ENCODE results near the gene OBP2A. TPM values are rescaled to one million over a fixed set of nuclear protein-coding genes. Genes with fewer than 3 reads are reported as not detected.

OBP2A gene
- total RNA-seq, 1 donor from 2014 or later, result not detected

DNA sequence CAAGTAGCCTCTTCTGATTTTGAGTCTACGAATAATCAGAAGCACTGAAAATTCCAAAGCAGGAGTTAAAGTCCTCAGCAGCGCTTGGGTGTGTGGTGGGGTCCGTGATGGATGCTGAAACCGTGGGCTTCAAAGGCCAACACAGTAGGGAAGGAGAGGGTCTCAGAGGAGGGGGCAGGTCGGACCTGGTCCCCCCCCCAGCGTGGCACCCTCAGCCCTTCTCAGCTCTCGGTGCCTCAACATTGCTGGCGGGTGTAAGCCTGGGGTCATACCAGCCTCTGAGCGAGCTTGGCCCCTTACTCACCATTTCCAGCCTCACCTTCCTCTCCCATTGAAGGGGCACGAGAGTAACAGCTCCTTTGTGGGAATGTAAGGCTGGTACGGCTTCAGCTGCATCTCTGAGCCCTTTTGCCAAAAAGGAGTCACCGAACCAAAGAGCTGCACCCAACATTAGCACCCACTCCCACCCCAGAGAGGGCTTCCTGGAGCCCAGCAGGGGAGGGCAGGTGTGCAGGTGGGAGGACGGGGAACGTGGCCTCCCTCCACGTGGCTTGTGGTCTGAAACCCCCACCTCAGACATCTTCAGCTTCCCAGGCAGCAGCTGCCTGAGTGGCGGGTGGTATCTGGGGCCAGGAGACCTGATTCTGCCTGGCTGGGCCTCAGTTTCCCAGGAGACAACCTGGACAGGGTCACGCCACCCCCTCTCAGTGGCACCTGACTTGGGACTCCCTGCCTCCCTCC lies 31.4 kb upstream of the OBP2A start:
- TF ChIP-seq, protein P1, sequence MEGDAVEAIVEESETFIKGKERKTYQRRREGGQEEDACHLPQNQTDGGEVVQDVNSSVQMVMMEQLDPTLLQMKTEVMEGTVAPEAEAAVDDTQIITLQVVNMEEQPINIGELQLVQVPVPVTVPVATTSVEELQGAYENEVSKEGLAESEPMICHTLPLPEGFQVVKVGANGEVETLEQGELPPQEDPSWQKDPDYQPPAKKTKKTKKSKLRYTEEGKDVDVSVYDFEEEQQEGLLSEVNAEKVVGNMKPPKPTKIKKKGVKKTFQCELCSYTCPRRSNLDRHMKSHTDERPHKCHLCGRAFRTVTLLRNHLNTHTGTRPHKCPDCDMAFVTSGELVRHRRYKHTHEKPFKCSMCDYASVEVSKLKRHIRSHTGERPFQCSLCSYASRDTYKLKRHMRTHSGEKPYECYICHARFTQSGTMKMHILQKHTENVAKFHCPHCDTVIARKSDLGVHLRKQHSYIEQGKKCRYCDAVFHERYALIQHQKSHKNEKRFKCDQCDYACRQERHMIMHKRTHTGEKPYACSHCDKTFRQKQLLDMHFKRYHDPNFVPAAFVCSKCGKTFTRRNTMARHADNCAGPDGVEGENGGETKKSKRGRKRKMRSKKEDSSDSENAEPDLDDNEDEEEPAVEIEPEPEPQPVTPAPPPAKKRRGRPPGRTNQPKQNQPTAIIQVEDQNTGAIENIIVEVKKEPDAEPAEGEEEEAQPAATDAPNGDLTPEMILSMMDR (IDR thresholded peaks at IDR 0.05; ENCODE audit: unreplicated experiment), result no peak
- no peak overlapping the region for H3K4me3 Mint-ChIP-seq (ENCODE audit: low read depth)
- DNase-seq (ENCODE audit: low spot score, unreplicated experiment), result no peak

DNA sequence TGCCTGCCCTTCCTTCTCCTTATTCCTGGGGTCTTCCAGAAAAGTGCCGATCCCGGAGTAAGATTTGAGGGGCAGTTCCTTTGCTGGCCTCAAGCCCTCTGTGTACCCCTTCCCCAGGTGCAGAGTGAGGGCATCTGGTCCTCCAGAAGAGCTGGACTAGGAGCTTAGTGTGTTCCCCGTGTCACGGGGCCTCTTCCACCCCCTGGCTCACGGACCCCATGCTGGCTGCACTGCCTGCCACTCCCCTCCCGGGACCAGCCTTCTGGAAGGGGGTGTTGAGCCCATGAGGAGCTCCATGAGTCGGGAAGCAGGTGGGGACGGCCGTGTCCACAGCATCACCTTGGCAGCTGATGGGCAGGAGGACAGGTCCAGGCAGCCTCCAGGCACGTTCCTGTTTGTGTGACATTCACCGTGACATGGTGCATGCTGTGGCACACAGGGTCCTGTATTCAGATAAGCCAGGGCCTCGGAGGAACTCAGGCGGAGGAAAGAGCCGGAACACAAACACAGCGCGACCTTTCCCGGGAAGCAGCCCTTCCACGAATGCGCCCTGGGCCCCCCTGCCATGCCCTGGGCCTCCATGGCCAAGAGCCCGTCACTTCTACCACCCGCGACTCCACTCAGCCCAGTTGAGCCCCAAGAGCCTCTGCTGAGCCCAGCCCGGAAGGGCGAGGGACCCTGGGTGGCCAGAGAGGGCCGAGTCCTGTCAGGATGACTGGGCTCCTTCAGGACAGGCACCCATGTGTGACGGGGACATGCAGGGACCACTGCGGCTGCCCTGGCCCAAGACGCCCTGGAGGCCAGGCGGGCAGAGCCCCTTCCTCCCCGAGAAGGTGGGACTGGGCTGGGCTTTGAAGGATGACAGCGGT lies 30.6 kb upstream of the OBP2A start:
- Mint-ChIP-seq H3K9me3 (ENCODE audit: low read depth) (peaks cover 5% of the 10 kb centered on the region), H3K4me3 (ENCODE audit: low read depth) (no peak overlapping the region), H3K36me3 (ENCODE audit: insufficient read depth) (no peaks in the 10 kb centered on the region), H3K27ac (no peak overlapping the region), H3K4me1 (ENCODE audit: low read depth) (no peaks in the 10 kb centered on the region), H3K27me3 (peaks cover 12% of the 10 kb centered on the region)
- TF ChIP-seq, protein P1 (IDR thresholded peaks at IDR 0.05; ENCODE audit: unreplicated experiment), result no peak
- DNase-seq (ENCODE audit: low spot score, unreplicated experiment), result no peak

More for the DNA sequence above, 31.4 kb upstream of the OBP2A start:
- peaks cover 12% of the 10 kb centered on the region for H3K27me3 Mint-ChIP-seq
- no peak overlapping the region for H3K27ac Mint-ChIP-seq
- H3K36me3 Mint-ChIP-seq (ENCODE audit: insufficient read depth), result no peaks in the 10 kb centered on the region
- no peaks in the 10 kb centered on the region for H3K4me1 Mint-ChIP-seq (ENCODE audit: low read depth)
- peaks cover 3% of the 10 kb centered on the region for H3K9me3 Mint-ChIP-seq (ENCODE audit: low read depth)

DNA sequence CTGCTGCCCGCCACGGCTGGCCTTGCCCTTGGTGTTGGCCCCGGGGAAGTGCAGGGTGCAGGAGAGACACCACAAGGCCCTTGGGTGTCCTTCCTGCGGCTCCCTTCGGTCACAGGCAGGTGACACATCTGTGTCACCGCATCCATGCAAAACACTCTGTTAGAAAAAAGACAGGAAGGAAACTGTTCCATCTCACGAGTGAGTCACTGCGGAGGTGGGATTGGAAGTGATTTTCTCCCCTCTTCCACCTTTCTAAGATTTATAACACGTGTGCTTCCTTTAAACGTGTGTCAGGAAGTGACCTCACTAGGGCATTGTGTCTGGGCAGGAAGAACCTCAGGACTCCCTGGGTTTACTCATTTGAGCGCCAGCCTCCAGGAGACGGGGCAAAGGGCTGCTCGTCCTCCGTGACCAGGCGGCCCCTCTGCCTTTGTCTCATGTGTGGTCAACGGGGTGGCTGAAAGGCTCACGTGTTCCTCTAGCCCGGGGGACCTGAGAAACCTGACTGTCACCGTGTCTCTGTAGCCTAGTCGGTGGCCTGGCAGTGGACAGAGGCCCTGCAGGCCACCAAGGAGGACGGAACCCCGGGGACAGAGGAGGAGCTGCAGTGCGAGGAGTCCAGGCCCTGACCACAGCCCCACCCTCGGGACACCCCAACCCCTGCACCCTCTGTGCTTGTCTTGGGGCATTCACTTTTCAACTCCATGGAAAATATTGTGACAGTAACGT lies 29.6 kb upstream of the OBP2A start:
- no peak for DNase-seq (ENCODE audit: low spot score, unreplicated experiment)
- TF ChIP-seq, protein P1 (IDR thresholded peaks at IDR 0.05; ENCODE audit: unreplicated experiment), result no peak
- Mint-ChIP-seq H3K27ac (no peak overlapping the region), H3K9me3 (ENCODE audit: low read depth) (peaks cover 5% of the 10 kb centered on the region), H3K4me1 (ENCODE audit: low read depth) (no peaks in the 10 kb centered on the region), H3K4me3 (ENCODE audit: low read depth) (no peak overlapping the region), H3K27me3 (peaks cover 15% of the 10 kb centered on the region), H3K36me3 (ENCODE audit: insufficient read depth) (no peaks in the 10 kb centered on the region)

DNA sequence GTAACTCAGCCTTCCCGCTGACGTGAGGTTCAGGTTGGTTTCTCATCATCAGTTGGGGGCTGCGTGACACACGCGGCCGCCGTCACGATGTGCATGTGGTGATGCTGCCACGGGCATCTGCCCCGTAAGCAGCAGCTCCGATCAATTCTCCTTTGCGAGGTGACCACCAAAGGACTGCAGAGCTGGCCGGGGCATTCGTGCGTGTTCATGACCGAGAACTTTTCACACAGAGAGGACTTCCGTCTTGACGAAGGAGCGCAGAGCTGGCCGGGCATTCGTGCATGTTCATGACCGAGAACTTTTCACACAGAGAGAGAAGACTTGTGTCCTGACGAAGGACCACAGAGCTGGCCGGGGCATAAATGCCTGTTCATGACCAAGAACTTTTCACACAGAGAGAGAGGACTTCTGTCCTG lies 28.5 kb upstream of the OBP2A start:
- Mint-ChIP-seq H3K27ac (no peak overlapping the region), H3K27me3 (peaks cover 14% of the 10 kb centered on the region), H3K4me1 (ENCODE audit: low read depth) (no peaks in the 10 kb centered on the region), H3K4me3 (ENCODE audit: low read depth) (no peak overlapping the region), H3K9me3 (ENCODE audit: low read depth) (peaks cover 5% of the 10 kb centered on the region), H3K36me3 (ENCODE audit: insufficient read depth) (no peaks in the 10 kb centered on the region)
- TF ChIP-seq, protein P1 (IDR thresholded peaks at IDR 0.05; ENCODE audit: unreplicated experiment), result no peak
- DNase-seq (ENCODE audit: low spot score, unreplicated experiment), result no peak
